Hindlimb muscle (tissue), 1 donor: ENCODE results near the gene SOX5. TPM values are rescaled to one million over a fixed set of nuclear protein-coding genes. Genes with fewer than 3 reads are reported as not detected.
"Not testable (repeated sequence)": the region's sequence is repeated elsewhere in the genome, so short reads cannot be mapped to it uniquely, and the experiment has no call there.

Experiments used
- DNase-seq: peaks from one replicate; pipeline ENCODE4 v3.0.0-alpha.2; 2013
- polyA plus RNA-seq: library from polyadenylated mRNA; unstranded; fragments of 120-200 nt; gene quantifications from one replicate; pipeline ENCODE4 v1.2.1, GENCODE V29; 2013; ENCODE audit not compliant: insufficient read length

SOX5 gene
- polyA plus RNA-seq, 1 donor = 1.6 TPM

GRCh38 chr12:23830210-23830609 is 119.3 kb downstream of the SOX5 start:
- DNase-seq = no peak

- no peak for DNase-seq
Measured at GRCh38 chr12:23827353-23827752, 122.1 kb downstream of the SOX5 start.

GRCh38 chr12:23825124-23825523 is 124.3 kb downstream of the SOX5 start:
- not testable (repeated sequence) for DNase-seq

GRCh38 chr12:23824358-23824757 is 125.1 kb downstream of the SOX5 start:
- DNase-seq = no peak

GRCh38 chr12:23822883-23823282 is 126.6 kb downstream of the SOX5 start:
- DNase-seq = not testable (repeated sequence)

GRCh38 chr12:23817345-23817744 is 132.1 kb downstream of the SOX5 start:
- DNase-seq = no peak

- DNase-seq = no peak
Measured at GRCh38 chr12:23816394-23816851, 133.0 kb downstream of the SOX5 start.

- DNase-seq = no peak
Measured at GRCh38 chr12:23815810-23816209, 133.7 kb downstream of the SOX5 start.

GRCh38 chr12:23813206-23813605 is 136.3 kb downstream of the SOX5 start:
- DNase-seq = no peak

GRCh38 chr12:23810329-23810902 is 139.1 kb downstream of the SOX5 start:
- no peak for DNase-seq

- no peak for DNase-seq
Measured at GRCh38 chr12:23803540-23803939, 145.9 kb downstream of the SOX5 start.

GRCh38 chr12:23795494-23795893 is 154.0 kb downstream of the SOX5 start:
- no peak for DNase-seq

GRCh38 chr12:23781118-23781517 is 168.4 kb downstream of the SOX5 start:
- no peak for DNase-seq

- no peak for DNase-seq
Measured at GRCh38 chr12:23775208-23775607, 174.3 kb downstream of the SOX5 start.

- DNase-seq = peak; percentile 64
Measured at GRCh38 chr12:23771240-23771949, 178.1 kb downstream of the SOX5 start.

- no peak for DNase-seq
Measured at GRCh38 chr12:23770202-23770938, 179.1 kb downstream of the SOX5 start.

GRCh38 chr12:23767834-23768233 is 181.6 kb downstream of the SOX5 start:
- DNase-seq = no peak

- no peak for DNase-seq
Measured at GRCh38 chr12:23763724-23764123, 185.7 kb downstream of the SOX5 start.

GRCh38 chr12:23760495-23760894 is 189.0 kb downstream of the SOX5 start:
- DNase-seq = no peak

GRCh38 chr12:23758608-23759007 is 190.9 kb downstream of the SOX5 start:
- DNase-seq = no peak

GRCh38 chr12:23757541-23757962 is 191.9 kb downstream of the SOX5 start:
- no peak for DNase-seq

GRCh38 chr12:23756416-23756815 is 193.1 kb downstream of the SOX5 start:
- no peak for DNase-seq

- DNase-seq = no peak
Measured at GRCh38 chr12:23753628-23754365, 195.7 kb downstream of the SOX5 start.
